Small intestine (tissue), 7 donors: ENCODE measurements around the gene SETD1A. TPM values are rescaled to one million over a fixed set of nuclear protein-coding genes. Genes with fewer than 3 reads are reported as not detected.

Source experiments
- DNase-seq, 2 donors: peaks; one replicate each; pipeline versions ENCODE4 v3.0.0 to v3.0.0-alpha.2; 2013
- FAIRE-seq: peaks from 2 replicates; lab custom pipeline; 2012; peaks lifted over from hg19 to GRCh38; lab: Jason Lieb, UNC
- H3K27ac ChIP-seq, 3 donors: one replicate each; pipeline ENCODE4 v1.5.1; 2013; ENCODE audit warnings: low read length in 2 of 3, mild to moderate bottlenecking in 2 of 3, control low read depth in 1 of 3, inconsistent platforms in 1 of 3, low read depth in 1 of 3, moderate library complexity in 1 of 3
- H3K27me3 ChIP-seq, 3 donors: one replicate each; pipeline ENCODE4 v1.6.1; 2013; ENCODE audit warnings: low read length in 3 of 3, inconsistent platforms in 1 of 3; ENCODE audit not compliant: control insufficient read depth in 3 of 3, insufficient read depth in 3 of 3
- H3K36me3 ChIP-seq, 3 donors: one replicate each; pipeline ENCODE4 v1.6.1; 2013; ENCODE audit warnings: low read length in 3 of 3, inconsistent platforms in 1 of 3, low read depth in 1 of 3, mild to moderate bottlenecking in 1 of 3, moderate library complexity in 1 of 3; ENCODE audit not compliant: control insufficient read depth in 3 of 3, insufficient read depth in 2 of 3
- H3K4me1 ChIP-seq, 3 donors: one replicate each; pipeline ENCODE4 v1.6.1; 2013; ENCODE audit warnings: low read length in 2 of 3, inconsistent platforms in 1 of 3, low read depth in 1 of 3, mild to moderate bottlenecking in 1 of 3, moderate library complexity in 1 of 3; ENCODE audit not compliant: control insufficient read depth in 3 of 3, insufficient read depth in 2 of 3
- H3K4me3 ChIP-seq, 3 donors: one replicate each; pipeline ENCODE4 v1.5.1; 2013; ENCODE audit warnings: low read length in 3 of 3, control low read depth in 1 of 3, inconsistent platforms in 1 of 3, low read depth in 1 of 3, mild to moderate bottlenecking in 1 of 3, moderate library complexity in 1 of 3
- H3K9me3 ChIP-seq, 2 donors: one replicate each; pipeline ENCODE4 v1.6.1; 2013; ENCODE audit warnings: low read depth in 1 of 2, low read length in 1 of 2; ENCODE audit not compliant: control insufficient read depth in 2 of 2, insufficient read depth in 1 of 2
- WGBS, 3 donors: extraction: QIAGEN DNeasy Blood & Tissue Kit; methylation state at CpG; one replicate each; pipeline ENCODE4 v1.1.7; 2013; 5-methylcytosine and 5-hydroxymethylcytosine counted together
- polyA plus RNA-seq, 4 donors: library from polyadenylated mRNA; stranded (reverse) in 3 of 4; unstranded in 1 of 4; fragments of 200-250 nt in 3 of 4; fragments of 120-200 nt in 1 of 4; gene quantifications; one replicate each; pipeline versions ENCODE4 v1.2.1 to v1.2.3, GENCODE V29; 2013
- donor health status: healthy with polysubstance abuse.
- donor health status: control.
- donor health status: control.
- donor health status: Bipolar disorder and iron deficiency.
- donor health status: healthy.

The SETD1A gene
- polyA plus RNA-seq, 4 donors: 6.9 to 11.4 (median 9.0) TPM

DNA sequence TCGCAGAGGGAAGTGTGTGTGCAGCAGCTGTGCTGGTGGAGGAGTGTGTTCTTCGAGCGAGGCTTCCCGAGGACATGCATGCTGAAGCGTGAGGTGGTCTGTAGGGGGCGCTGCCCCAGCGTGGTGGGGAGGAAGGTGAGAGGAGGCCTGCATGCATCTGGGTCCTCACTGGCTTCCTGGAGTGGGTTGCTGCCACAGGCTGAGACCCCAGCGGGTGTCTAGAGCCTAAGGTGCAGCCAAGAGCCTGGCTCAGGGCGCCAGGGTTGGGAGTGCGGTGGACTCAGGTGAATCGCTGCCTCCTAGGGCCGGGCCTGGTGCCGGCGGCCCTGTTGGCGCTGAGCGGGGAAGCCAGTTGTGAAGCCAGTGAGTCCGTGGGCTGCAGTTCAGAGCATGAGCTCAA, 19.9 kb downstream of the SETD1A start:
- H3K4me3 ChIP-seq: no peak overlapping the region
- WGBS, 3 donors: 88 to 91% (median 88%) methylated on average over 16 to 17 of the region's 17 CpGs
- DNase-seq: no peak
- H3K27me3 ChIP-seq: no peaks in the 10 kb centered on the region
- no peaks in the 10 kb centered on the region for H3K9me3 ChIP-seq
- H3K36me3 ChIP-seq: peaks cover 16 to 93% (median 18%) of the 10 kb centered on the region in 3 donors
- FAIRE-seq: no peak
- H3K4me1 ChIP-seq: no peaks in the 10 kb centered on the region
- H3K27ac ChIP-seq: no peak overlapping the region

DNA sequence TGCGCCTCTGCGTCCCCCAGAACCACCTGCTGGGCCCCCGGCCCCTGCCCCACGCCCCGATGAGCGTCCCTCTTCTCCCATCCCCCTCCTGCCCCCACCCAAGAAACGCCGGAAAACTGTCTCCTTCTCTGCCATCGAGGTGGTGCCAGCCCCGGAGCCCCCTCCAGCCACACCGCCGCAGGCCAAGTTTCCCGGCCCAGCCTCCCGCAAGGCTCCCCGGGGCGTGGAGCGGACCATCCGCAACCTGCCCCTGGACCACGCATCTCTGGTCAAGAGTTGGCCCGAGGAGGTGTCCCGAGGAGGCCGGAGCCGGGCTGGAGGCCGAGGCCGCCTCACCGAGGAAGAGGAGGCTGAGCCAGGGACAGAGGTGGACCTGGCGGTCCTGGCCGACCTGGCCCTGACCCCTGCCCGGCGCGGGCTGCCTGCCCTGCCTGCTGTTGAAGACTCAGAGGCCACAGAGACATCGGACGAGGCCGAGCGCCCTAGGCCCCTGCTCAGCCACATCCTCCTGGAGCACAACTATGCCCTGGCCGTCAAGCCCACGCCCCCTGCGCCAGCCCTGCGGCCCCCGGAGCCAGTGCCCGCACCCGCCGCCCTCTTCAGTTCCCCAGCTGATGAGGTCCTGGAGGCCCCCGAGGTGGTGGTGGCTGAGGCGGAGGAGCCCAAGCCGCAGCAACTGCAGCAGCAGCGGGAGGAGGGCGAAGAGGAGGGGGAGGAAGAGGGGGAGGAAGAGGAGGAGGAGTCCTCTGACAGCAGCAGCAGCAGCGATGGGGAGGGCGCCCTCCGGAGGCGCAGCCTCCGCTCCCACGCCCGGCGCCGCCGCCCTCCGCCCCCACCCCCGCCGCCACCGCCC, 21.8 kb downstream of the SETD1A start:
- FAIRE-seq: no peak
- DNase-seq: no peak
- H3K4me1 ChIP-seq: no peaks in the 10 kb centered on the region
- WGBS, 3 donors: 93% methylated on average over 49 to 62 of the region's 62 CpGs
- H3K27me3 ChIP-seq: no peaks in the 10 kb centered on the region
- peaks cover 13 to 94% (median 20%) of the 10 kb centered on the region in 3 donors for H3K36me3 ChIP-seq
- no peaks in the 10 kb centered on the region for H3K9me3 ChIP-seq
- no peak overlapping the region for H3K27ac ChIP-seq
- no peak overlapping the region for H3K4me3 ChIP-seq

DNA sequence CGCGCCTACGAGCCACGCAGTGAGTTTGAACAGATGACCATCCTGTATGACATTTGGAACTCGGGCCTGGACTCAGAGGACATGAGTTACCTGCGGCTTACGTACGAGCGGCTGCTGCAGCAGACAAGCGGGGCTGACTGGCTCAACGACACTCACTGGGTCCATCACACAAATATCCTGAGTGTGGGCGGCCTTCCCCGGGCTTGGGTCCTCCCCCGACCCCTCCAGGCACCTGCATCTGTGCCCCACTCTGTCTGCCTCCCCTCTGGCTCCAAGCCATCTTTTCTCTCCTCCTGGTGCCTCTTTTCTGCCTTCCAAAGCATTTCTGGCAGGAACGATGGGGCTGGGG, 22.4 kb downstream of the SETD1A start:
- no peaks in the 10 kb centered on the region for H3K9me3 ChIP-seq
- FAIRE-seq (no peak), DNase-seq (no peak)
- H3K27me3 ChIP-seq: no peaks in the 10 kb centered on the region
- H3K27ac ChIP-seq: no peak overlapping the region
- 86 to 93% (median 92%) methylated on average over 14 to 15 of the region's 15 CpGs for WGBS, 3 donors
- H3K4me1 ChIP-seq: no peaks in the 10 kb centered on the region
- H3K4me3 ChIP-seq: no peak overlapping the region
- H3K36me3 ChIP-seq: peaks cover 13 to 93% (median 20%) of the 10 kb centered on the region in 3 donors

DNA sequence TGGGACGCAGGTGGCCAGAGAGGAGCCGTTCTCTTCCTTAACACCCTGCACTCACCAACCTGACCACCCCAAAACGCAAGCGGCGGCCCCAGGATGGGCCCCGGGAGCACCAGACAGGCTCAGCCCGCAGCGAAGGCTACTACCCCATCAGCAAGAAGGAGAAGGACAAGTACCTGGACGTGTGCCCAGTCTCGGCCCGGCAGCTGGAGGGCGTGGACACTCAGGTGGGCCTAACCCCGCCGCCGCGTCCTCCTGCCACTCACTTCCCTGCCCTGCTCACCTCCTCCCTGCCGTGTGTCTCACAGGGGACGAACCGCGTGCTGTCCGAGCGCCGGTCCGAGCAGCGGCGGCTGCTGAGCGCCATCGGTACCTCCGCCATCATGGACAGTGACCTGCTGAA, 22.9 kb downstream of the SETD1A start:
- DNase-seq (no peak), FAIRE-seq (no peak)
- Histone ChIP-seq H3K27me3 (no peaks in the 10 kb centered on the region), H3K4me1 (no peaks in the 10 kb centered on the region), H3K4me3 (no peak overlapping the region), H3K9me3 (no peaks in the 10 kb centered on the region), H3K27ac (no peak overlapping the region), H3K36me3 (peaks cover 13 to 88% (median 20%) of the 10 kb centered on the region in 3 donors)
- 81 to 91% (median 89%) methylated on average over 27 to 29 of the region's 29 CpGs for WGBS, 3 donors

DNA sequence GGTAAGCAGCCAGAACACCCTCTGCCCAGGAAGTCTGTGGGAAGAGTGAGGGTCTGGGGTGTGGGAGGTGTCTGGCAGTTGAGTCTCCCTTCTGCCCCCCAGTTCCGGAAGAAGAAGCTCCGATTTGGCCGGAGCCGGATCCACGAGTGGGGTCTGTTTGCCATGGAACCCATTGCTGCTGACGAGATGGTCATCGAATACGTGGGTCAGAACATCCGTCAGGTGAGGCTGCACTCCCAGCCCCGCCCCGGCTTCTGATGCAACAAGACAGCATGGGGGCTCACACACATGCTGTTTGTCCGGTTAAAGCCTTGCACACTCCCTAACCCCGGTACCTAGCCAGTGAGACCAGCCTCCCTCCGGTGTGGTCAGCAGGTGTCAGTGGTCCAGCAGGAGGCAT, 23.4 kb downstream of the SETD1A start:
- DNase-seq: no peak
- Histone ChIP-seq H3K36me3 (peaks cover 13 to 87% (median 20%) of the 10 kb centered on the region in 3 donors), H3K4me3 (no peak overlapping the region), H3K27me3 (no peaks in the 10 kb centered on the region), H3K27ac (no peak overlapping the region), H3K9me3 (no peaks in the 10 kb centered on the region), H3K4me1 (peaks cover 0 to 5% (median 0%) of the 10 kb centered on the region in 3 donors)
- no peak for FAIRE-seq
- WGBS, 3 donors: 95 to 96% (median 95%) methylated on average over 14 of the region's 14 CpGs

DNA sequence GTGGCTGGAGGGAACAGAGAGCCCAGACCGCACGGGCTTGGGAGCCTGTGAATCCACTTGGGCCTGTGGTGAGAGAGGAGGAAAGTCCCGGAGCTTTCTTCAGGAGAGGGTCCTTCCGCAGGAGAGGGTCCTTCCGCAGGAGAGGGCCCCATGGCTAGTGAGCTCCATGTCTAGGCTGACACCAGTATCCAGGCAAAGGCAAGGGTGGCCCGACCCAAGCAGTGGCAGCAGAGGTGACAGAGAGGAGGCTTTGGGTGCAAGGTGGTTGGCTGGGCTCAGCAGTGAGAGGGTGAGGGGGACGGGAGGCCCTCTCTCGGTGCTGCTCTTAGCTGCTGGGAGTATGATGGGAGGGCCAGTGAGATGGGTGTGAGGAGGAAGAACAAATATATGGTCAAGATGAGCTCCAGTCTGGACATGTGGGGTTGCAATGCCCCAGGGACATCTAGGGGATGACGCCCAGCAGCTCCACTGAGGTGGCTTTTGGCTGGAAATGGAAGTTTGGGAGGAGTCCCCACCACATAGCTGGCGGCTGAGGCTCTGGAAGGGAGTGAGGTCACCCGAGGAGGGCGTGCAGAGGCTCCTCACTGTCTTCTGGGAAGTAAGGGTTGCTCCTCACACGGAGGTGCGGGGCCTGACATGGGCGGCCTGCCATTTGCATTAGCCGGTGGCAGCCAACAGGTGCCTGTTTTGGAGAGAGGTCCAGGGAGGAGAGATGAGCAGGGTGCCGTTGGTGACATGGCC, 25.2 kb downstream of the SETD1A start:
- Histone ChIP-seq H3K27me3 (no peaks in the 10 kb centered on the region), H3K27ac (no peak overlapping the region), H3K4me3 (no peak overlapping the region), H3K4me1 (peaks cover 0 to 8% (median 0%) of the 10 kb centered on the region in 3 donors), H3K9me3 (no peaks in the 10 kb centered on the region), H3K36me3 (peaks cover 11 to 84% (median 17%) of the 10 kb centered on the region in 3 donors)
- FAIRE-seq (no peak), DNase-seq (no peak)
- WGBS, 3 donors: 84 to 90% (median 85%) methylated on average over 17 of the region's 17 CpGs

DNA sequence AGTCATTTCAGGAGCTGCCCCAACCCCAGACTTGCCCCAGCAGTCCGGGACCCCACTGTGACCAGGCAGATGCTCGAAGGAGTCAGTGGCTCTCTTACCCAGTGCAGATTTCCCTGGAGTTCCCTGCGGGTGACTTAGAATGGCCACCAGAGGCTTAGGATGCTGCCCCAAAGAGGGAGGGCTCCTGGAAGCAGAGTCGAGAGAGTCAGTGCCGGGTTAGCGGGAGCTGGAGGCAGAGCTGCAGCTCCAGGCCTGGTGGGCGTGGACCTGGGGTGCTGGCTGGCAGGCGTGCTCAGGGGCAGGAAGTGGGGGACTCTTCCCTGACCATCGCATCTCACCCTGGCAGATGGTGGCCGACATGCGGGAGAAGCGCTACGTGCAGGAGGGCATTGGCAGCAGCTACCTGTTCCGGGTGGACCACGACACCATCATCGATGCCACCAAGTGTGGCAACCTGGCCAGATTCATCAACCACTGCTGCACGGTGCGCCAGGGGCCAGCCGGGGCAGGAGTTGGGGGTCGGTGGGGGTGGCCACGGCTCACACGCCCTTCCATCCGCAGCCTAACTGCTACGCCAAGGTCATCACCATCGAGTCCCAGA, 25.8 kb downstream of the SETD1A start:
- Histone ChIP-seq H3K4me3 (no peak overlapping the region), H3K9me3 (no peaks in the 10 kb centered on the region), H3K4me1 (peaks cover 0 to 8% (median 0%) of the 10 kb centered on the region in 3 donors), H3K27me3 (no peaks in the 10 kb centered on the region), H3K36me3 (peaks cover 9 to 82% (median 17%) of the 10 kb centered on the region in 3 donors), H3K27ac (no peak overlapping the region)
- FAIRE-seq: no peak
- no peak for DNase-seq
- whole genome bisulfite sequencing, 3 donors: 84 to 89% (median 85%) methylated on average over 24 to 25 of the region's 25 CpGs

DNA sequence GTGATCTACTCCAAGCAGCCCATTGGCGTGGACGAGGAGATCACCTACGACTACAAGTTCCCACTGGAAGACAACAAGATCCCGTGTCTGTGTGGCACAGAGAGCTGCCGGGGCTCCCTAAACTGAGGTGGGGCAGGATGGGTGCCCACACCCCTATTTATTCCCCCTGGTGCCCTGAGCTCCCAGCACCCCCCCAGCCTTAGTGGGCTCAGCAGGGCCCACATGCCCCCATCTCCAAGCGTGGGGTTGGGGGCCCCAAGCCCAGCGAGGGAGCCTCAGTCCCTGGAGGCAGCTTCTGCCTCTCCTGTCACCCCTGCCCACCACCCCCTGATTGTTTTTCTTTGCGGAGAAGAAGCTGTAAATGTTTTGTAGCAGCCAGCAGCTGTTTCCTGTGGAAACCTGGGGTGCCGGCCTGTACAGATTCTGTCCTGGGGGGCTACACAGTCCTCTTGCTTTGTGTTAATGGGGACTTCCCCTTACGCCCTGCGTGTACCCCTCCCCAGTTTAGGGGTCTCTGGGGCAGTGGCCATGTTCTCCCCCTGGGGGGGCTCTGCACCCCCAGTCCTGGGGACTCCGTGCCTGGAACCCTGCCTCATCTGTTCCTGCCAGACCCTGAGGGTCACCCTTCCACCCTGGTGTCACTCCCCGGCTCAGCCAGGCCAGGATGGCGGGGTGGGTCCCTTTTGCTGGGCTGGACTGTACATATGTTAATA, 26.5 kb downstream of the SETD1A start:
- Histone ChIP-seq H3K4me1 (peaks cover 0 to 8% (median 0%) of the 10 kb centered on the region in 3 donors), H3K9me3 (no peaks in the 10 kb centered on the region), H3K4me3 (no peak overlapping the region), H3K36me3 (peaks cover 9 to 82% (median 17%) of the 10 kb centered on the region in 3 donors), H3K27ac (no peak overlapping the region), H3K27me3 (no peaks in the 10 kb centered on the region)
- DNase-seq (no peak), FAIRE-seq (no peak)
- WGBS, 3 donors: 82 to 86% (median 83%) methylated on average over 14 of the region's 14 CpGs
